GM19455 (cell line): ENCODE results near the gene PLK2.

Source experiments
- ATAC-seq: cut with Tn5 transposase; IDR thresholded peaks from one replicate; pipeline ENCODE4 v1.9.1; 2021; ENCODE audit not compliant: unreplicated experiment

The PLK2 gene

DNA sequence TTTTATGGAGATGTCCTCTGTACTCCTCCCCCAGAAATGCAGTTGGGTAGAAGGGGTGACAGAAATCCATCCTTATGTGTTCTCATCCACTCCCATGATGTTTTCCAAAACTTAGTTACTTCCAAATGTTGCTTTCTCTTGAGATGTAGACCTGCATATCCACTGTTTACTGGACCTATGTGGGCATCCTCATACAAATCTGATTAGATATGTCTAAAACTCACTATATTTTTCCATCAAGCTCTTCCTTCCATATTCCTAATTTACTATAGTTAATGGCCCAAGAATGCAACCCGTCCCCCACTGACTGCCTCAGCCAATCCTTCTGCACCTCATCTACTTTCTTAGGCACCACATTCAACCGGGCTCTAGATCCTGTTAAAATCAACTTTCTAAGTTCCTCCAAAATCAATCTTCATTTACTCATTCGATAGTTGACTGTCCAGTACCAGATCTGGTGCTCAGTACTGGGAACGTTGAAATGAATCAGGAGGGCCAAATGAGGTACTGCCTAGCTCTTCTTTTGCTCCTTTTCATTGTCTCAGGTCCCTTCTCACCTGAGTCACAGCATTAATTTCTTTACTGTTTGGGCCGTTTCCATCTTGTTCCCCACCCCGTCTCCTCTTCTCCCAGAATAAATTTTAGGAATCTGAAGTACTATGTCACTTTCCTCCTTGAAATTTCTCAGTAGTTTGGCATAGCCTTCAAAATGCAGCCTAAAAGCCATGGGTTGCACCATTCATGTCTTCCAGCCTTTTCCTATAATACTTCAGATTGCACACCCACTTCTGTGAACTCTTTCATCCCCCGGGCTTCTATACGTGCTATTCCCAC lies 7.9 kb downstream of the PLK2 start:
- no peak for ATAC-seq

- ATAC-seq = no peak
Measured at GRCh38 chr5:58450811-58451629, 8.9 kb downstream of the PLK2 start.

- ATAC-seq = no peak
Measured at GRCh38 chr5:58450018-58450417, 9.9 kb downstream of the PLK2 start.

DNA sequence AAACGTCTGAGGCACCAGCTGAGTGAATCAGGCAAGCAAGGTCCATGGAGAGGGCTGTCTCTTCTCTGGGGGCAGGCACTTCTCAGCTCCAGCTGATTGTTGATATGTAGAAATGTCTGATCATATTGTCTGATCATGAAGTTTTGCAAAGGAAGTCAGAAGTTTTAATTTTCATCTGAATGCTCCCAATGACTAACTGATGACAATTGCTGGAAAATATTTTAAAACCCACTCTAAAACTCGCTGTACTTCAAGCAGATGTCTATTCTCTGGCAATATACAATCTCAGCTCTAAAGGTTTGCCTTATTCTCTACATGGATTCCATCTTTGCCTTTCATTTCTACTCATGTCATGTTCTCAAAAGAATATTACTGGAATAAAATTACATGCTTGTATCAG lies 12.7 kb downstream of the PLK2 start:
- no peak for ATAC-seq

- no peak for ATAC-seq
Measured at GRCh38 chr5:58446024-58446423, 13.9 kb downstream of the PLK2 start.

DNA sequence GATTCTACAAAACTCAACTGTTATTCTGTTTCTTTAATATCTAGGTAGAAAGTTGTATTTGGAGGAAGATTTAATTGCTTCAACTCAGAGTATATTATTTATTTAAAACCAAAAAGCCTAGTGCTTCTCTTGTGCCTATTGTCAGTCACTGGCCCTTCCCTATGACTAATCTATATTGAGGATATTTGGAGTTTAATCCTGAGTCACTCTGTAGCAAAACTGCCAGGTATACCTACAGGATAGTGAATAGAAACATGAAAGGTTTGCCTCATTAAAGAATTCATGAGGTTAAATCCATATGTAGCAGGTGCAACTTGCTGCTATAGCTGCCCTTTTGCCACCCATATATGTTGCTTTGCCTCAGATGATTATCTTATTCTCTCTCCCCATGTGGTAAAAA lies 15.1 kb downstream of the PLK2 start:
- no peak for ATAC-seq

DNA sequence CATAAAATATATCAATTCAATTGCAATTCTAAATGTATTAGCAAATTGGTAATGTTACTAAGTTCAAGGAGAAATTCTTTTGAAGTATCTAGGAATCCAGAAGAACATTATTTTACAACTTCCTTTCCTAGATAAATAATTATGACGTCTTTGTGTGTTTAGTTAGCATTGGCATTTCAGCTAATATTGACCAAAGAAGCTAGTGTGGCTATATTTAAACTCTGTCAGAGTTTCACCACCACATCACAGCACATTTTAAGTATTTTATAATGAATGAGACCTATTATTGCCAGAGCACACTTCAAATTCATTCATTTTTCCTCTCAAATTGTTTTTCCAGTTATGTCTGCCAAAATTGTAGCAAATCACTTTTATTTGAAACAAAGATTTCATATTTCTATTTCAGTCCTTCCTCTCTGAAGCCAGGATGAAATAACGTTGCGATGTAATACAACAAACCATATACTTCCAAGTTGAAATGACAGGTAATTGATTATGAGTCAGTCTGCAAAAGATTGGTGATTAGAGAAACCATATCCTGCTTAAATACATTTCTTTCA lies 18.9 kb downstream of the PLK2 start:
- ATAC-seq = no peak

- no peak for ATAC-seq
Measured at GRCh38 chr5:58439094-58439644, 20.7 kb downstream of the PLK2 start.

- no peak for ATAC-seq
Measured at GRCh38 chr5:58437661-58438060, 22.2 kb downstream of the PLK2 start.

- no peak for ATAC-seq
Measured at GRCh38 chr5:58431832-58432231, 28.1 kb downstream of the PLK2 start.

GRCh38 chr5:58412932-58413331 lies 47.0 kb downstream of the PLK2 start:
- no peak for ATAC-seq

DNA sequence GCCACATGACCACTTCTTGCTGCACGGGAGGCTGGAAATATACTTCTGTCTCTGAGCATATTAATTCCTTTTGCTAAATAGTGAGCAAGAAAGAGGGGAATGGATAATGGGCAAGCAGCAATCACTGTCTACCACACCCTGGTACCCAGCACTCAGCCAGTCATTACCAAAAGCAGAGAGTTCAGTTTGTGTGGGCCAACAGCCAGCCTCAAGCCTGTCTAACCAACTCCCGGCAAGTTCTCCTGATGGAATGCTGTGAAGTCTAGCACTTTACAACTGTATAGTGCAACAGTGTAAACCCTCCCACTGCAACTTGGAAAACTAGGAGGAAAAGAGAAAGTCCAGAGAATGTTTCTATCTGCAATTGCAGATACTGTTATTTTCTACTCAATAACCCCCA lies 47.8 kb downstream of the PLK2 start:
- no peak for ATAC-seq

DNA sequence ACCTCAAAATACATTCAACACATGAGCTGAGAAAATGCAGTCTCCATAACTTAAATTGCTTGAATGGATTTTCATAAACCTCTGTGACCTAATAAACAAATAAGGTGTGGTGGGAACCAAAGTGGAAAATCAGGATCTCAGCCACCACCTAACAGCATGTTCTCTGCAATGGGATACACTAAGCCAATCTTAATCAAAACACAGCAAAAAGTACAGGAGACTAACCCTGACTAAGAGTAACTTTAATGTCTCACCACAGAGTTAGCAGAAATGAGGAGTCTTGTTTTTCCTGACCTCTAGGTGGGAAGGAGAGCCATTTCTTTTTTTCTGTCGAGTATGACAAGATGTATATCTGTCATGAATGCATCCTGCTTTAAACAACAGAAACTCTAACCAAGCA lies 48.5 kb downstream of the PLK2 start:
- ATAC-seq = no peak

DNA sequence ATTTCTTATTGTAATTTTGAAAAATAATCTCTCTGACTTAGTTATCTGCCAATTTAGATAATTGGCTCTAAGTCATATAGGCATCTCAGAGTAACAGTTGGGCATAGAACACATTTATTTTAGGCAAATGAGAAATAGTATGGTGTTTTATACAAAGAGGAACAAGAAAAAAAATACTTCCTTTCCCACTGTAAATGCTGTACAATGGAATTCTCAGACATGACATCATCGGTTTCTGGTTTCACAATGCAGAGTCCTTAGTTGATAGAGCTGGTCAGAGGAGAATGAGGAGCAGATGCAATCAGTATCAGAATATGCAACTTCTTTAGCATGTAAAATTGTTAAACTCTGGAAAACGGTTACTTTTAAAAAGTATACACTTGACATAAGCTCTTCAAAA lies 49.4 kb downstream of the PLK2 start:
- ATAC-seq = no peak

GRCh38 chr5:58407042-58407719 lies 52.7 kb downstream of the PLK2 start:
- no peak for ATAC-seq

DNA sequence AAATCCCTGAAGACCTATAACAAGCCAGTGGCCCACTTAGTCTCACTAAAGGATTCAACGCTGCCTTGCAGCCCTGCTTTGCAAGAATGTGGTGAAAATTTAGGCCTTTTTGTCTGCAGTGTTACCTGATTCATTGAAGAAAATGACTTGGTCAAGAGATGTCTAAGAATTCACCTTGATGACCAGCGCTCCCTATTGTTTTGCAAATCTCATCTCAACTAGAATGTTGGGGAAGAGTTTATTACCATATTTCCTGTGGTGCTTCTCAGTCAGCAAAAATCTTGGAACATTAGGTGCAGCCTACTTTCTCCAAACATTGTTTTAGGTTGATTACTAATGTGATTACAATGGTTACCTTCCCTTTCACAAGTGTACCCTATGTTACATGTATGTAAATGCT lies 53.5 kb downstream of the PLK2 start:
- ATAC-seq = no peak

GRCh38 chr5:58405175-58405574 lies 54.7 kb downstream of the PLK2 start:
- ATAC-seq = no peak

- ATAC-seq = no peak
Measured at GRCh38 chr5:58404734-58405133, 55.2 kb downstream of the PLK2 start.
